PFSK-1 (cell line): ENCODE data around the gene IPPK.

Source experiments
- POLR2AphosphoS5 ChIP-seq: IDR thresholded peaks from 2 replicates; pipeline ENCODE4 v1.6.1; 2012; ENCODE audit warnings: low read depth, mild to moderate bottlenecking, control low read depth, low read length, moderate library complexity
- TF ChIP-seq, protein P1 (sequence below), 2 experiments: IDR thresholded peaks; 2 replicates each; pipeline versions ENCODE4 v1.6.1 to v1.8.0; 2011 to 2012; ENCODE audit warnings: low read depth in 2 of 2, low read length in 2 of 2, control low read depth in 1 of 2, inconsistent platforms in 1 of 2, mild to moderate bottlenecking in 1 of 2, moderate library complexity in 1 of 2; ENCODE audit not compliant: insufficient read depth in 1 of 2

DNA sequence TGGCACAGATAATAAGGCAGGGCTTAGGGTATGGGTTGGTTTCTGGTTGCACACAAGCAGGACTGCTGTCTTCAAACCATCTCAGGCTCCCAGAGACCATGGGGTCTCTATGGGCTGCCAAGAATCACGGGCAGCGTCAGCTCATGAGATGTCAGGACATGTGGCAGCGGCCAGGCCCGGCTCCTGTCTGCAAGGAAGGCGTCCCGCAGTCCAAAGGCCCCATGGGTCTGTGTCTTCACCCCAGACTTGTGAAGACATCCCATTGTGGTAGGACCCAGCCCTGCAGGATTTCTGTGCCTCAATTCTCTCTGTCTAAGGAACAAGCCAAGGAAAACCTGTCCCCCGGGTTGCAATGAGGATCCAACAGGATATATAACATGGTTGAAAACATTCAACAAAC lies 32.6 kb downstream of the IPPK start:
- TF ChIP-seq POLR2AphosphoS5, result no peak
- TF ChIP-seq, protein P1, sequence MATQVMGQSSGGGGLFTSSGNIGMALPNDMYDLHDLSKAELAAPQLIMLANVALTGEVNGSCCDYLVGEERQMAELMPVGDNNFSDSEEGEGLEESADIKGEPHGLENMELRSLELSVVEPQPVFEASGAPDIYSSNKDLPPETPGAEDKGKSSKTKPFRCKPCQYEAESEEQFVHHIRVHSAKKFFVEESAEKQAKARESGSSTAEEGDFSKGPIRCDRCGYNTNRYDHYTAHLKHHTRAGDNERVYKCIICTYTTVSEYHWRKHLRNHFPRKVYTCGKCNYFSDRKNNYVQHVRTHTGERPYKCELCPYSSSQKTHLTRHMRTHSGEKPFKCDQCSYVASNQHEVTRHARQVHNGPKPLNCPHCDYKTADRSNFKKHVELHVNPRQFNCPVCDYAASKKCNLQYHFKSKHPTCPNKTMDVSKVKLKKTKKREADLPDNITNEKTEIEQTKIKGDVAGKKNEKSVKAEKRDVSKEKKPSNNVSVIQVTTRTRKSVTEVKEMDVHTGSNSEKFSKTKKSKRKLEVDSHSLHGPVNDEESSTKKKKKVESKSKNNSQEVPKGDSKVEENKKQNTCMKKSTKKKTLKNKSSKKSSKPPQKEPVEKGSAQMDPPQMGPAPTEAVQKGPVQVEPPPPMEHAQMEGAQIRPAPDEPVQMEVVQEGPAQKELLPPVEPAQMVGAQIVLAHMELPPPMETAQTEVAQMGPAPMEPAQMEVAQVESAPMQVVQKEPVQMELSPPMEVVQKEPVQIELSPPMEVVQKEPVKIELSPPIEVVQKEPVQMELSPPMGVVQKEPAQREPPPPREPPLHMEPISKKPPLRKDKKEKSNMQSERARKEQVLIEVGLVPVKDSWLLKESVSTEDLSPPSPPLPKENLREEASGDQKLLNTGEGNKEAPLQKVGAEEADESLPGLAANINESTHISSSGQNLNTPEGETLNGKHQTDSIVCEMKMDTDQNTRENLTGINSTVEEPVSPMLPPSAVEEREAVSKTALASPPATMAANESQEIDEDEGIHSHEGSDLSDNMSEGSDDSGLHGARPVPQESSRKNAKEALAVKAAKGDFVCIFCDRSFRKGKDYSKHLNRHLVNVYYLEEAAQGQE (IDR thresholded peaks at IDR 0.05; ENCODE audit: insufficient read depth in 1 of 2, low read depth in 2 of 2, low read length in 2 of 2), result no peak
